HG02973 (cell line): ENCODE data around the gene TREH.

Source experiments
- ATAC-seq: cut with Tn5 transposase; IDR thresholded peaks from one replicate; pipeline ENCODE4 v1.9.1; 2021; ENCODE audit warnings: moderate library complexity; ENCODE audit not compliant: unreplicated experiment

The TREH gene

GRCh38 chr11:118632577-118633318, 46.7 kb downstream of the TREH start:
- ATAC-seq: no peak

DNA sequence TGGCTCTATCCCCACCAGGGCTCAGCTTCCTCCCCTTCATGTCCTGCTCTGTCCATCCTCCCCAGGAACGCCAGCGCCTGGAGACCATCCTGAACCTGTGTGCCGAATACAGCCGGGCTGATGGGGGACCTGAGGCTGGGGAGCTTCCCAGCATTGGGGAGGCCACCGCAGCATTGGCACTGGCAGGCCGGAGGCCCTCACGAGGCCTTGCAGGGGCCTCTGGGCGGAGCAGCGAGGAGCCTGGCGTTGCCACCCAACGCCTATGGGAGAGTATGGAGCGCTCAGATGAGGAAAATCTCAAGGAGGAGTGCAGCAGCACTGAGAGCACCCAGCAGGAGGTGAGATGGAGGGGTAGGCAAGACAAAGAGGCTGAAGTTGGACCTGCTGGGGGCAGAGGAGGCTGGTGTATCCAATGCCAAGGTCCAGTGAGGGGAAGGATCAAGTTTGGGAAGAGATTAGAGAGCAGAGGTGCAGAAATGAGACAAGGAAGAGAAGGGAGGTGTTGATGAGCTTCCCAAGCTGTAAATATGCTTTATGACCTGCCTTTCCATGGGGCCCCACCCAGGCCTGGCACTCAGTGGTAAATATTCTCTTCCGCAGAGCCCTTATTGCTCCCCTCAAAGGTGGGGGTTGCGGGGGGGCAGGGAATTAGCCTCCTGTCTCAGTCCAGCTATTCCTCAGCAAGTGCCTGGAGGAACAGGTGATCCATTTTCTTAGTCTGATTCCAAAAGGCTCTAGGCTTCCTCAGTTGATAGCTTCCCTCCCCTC, 48.1 kb downstream of the TREH start:
- no peak for ATAC-seq

DNA sequence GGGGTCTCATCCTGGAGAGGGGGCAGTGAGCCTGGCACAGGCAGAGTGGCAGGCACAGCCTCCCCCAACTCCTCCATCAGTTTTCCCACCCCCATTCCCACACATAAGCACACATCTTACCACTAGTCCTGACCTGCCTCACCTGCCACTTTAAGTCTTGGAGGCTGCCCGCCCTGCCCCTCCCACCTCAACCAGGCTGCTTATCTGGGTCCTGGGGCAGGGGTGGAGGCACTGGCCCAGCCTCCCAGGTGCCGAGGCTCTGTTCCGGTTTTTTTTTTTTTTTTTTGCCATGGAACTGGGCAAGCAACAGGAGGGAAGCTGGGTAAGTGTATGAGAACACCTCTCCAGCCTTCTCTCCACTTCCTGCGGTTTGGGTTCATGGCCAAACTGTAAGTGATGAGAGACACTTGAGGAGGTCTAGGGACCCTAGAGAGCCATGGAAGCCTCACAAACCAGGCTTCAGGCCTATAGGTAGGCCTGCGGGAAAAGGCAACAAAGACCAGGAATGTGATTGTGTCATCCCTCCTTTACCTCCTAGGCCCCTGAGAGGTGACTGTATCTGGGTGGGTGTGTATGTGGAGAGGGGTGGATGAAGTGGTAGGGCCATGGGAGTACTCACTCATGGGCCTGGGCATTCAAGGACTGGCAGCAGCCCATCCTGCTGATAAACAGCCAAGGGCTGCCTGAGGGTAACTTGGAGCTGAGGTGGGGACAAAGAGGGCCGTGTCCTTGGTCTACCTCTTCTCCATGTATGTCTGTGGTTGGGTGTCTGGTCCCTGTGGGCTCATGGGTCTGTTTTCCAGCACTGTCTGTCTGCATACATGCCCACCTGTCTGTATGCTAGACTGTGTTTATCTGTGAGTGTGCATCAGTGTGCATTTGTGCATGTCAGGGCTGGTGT, 49.4 kb downstream of the TREH start:
- no peak for ATAC-seq

- no peak for ATAC-seq
These were observed 50.4 kb downstream of the TREH start for GRCh38 chr11:118628861-118629549.

DNA sequence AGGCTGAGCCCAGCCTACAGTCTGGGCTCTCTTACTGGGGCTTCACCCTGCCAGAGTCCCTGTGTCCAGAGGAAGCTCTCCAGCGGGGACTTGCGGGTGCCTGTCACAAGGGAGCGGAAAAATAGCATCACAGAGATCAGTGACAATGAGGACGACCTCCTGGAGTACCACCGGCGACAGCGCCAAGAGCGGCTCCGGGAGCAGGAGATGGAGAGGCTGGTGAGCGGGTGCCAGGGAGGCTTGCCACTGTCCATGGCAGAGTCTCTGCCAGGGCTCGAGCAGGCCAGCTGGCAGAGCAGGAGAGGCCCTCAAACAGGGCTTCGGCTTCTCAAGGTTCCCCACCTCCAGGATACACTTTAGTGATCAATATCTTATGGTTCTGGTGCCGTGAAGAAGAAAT, 51.0 kb downstream of the TREH start:
- no peak for ATAC-seq

DNA sequence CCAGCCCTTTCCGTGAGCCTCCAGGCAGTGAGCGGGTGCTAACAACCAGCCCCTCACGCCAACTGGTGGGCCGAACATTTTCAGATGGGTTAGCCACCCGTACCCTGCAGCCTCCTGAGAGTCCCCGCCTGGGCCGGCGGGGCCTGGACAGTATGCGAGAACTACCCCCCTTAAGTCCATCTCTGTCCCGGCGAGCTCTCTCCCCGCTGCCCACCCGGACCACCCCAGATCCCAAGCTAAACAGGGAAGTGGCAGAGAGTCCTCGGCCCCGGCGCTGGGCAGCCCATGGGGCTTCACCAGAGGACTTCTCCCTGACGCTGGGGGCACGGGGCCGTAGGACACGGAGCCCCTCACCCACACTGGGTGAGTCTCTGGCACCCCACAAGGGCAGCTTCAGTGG, 51.4 kb downstream of the TREH start:
- ATAC-seq: no peak

DNA sequence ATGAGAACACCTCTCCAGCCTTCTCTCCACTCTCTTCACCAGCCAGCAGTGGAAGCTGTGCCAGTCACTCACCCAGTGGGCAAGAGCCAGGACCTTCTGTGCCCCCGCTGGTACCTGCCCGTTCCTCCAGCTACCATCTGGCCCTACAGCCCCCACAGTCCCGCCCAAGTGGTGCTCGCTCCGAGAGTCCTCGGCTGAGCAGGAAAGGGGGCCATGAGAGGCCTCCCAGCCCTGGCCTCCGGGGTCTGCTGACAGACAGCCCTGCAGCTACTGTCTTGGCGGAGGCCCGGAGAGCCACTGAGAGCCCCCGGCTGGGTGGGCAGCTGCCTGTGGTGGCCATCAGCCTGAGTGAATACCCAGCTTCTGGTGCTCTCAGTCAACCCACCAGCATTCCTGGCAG, 51.9 kb downstream of the TREH start:
- ATAC-seq: no peak

DNA sequence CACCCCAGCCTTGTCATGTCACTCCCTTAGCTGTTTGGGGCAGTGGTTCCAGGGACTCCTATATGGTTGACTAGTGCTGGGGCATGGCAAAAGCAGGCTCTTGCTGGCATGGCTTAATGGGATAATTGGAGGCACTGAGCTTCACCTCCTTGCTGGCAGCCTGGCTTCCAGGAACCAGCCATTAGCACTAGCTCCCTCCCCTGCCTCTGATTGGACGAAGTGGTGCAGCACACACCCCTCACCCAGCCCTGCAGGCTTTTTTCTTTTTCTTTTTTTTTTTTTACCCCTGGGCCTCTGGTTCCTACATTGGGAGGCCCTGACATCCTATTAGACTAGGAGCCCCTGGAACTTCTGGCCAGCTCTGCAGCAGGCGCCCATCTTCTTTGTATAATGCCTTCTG, 53.5 kb downstream of the TREH start:
- ATAC-seq: no peak

GRCh38 chr11:118625036-118625690, 54.3 kb downstream of the TREH start:
- no peak for ATAC-seq

GRCh38 chr11:118623269-118623655, 56.2 kb downstream of the TREH start:
- ATAC-seq: no peak

DNA sequence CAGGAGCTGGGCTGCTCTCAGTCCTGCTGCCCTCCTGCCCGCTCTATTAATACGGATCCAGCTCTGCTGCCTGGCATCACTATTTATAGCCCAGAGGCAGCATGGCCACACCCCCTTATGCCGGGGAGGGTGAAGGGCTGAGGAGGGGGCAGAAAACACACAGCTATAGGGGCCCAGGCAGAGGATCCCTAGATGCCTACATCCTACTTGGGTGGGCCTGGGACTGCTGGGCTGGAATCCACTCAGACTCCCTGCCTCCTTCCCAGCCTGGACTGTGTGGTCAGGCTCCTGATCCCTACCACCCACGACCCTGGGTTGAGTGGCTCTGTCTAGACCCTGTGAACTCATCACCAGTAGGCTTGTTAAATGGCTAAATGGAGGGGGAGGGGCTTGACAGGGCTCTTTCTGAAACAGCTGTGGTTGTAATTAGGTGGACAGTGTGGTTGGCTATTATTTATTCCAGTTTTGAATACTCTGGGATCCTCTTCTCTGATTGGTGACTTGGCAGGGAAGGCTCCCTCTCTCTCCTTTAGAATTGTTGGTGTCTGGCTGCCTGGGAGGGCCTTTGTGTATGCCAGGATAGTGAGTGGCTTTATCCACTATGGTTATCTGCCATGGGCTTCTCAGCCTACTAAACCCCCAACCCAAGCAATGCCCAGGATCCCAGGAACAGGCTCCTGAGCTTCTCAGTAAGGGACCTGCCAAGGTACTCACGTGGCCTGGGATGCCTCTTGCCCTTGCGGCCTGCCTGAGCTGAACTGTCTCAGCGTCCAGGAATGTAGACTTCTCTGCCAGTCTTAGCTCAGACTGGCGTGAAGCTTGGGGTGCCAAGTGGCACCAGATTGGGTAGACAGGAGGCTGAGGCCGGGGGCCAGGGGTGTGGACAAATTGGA, 56.8 kb downstream of the TREH start:
- ATAC-seq: no peak

DNA sequence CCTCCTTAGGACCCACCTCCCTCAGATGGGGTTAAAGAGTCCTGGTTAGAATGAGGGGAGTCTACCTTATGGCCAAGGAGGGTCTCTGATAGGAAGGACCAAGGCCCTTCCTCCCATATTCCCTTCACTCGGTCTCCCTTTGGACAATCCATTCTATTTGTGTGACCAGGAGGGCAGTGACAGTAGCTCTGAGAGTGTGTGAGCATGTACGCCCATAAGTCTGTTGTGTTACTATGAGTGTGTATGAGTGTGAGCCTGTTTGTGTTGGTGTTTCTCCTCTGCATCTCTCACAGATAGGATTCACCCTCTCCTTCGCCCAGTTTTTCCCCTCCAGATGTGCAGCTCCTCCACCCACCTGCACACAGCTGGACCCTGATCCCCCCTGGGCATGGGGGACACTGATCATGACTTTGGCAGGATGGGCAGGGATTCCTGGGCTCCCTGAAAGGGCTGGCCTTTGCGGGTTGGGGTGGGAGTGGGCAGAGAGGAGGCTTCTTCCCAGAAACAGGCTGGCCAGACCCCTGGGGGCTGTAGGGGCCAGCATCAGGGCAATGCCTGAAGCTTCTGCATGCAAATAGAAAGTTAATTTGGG, 57.6 kb downstream of the TREH start:
- ATAC-seq: no peak

- no peak for ATAC-seq
These were observed 58.2 kb downstream of the TREH start for GRCh38 chr11:118621071-118621783.

GRCh38 chr11:118620529-118621070, 58.9 kb downstream of the TREH start:
- no peak for ATAC-seq

DNA sequence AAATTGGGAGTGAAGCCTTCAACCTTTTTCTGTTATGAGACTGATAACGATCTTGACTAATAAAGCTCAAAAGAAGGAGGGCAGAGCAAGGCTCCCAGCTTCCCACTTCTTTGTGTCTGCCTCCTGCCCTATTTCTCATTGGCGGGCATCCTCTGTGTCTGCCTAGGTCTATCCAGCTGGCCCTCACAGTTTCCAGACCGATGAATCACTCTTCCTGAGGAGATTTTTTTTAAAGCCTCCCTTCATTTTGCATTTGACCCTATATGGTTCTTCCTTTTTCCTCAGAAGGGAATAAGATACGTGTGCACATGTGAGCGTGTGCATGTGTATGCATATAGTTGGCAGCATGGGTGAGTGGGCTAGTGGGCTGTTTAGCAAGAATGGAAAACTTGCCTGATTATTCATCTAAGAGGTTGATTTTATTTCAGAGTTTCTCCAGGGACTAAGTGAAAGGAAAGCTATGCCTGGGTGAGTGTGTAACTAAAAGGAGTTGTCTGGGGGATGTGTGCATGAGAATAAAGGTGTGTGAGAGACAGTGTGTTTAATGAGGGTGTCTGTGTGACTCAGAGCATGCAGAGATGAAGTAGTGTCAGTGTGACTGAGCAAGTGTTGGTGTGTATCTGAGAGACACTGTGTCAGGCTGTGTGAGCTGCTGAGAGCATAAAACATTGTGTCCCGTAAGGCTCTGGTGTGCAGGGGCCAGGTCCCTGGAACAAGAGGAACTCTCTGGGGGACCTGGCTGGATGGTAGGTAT, 59.8 kb downstream of the TREH start:
- ATAC-seq: no peak

DNA sequence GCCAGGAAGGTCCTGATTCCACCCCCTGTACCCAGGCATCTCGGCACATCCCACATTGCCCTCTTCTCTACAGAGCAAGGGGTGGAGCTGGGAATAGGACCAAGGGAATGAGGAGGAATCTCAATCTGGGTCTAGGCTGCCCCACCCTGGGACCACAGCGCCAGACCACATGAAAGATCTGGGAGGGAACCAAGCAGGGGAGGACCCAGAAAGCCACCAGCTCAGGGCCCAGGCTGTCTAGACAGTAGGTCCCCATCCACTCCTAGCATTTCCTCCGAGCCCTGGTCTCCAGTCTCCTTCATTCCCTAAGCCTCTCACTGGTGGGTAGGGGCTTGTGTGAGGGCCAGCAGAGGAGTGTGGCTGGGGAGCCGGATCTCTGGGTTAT, 60.5 kb downstream of the TREH start:
- no peak for ATAC-seq
